DND-41 (cell line): ENCODE results near the gene PDCD1LG2.
"Not testable (repeated sequence)": the region's sequence is repeated elsewhere in the genome, so short reads cannot be mapped to it uniquely, and the experiment has no call there.

Experiments
- ATAC-seq: fragments of 200-7000 bp; cut with Tn5 transposase; 3 replicates; pipeline ENCODE4 v1.9.1; 2021; ENCODE audit warnings: low read depth; ENCODE audit not compliant: insufficient read depth
- DNase-seq: peaks from one replicate; pipeline ENCODE4 v3.0.0-alpha.2; 2020
- H2AFZ ChIP-seq: 2 replicates; pipeline ENCODE4 v1.6.0; 2012; ENCODE audit warnings: low read depth, low read length
- H3K27ac ChIP-seq: 2 replicates; pipeline ENCODE4 v1.5.1; 2012; ENCODE audit warnings: low read length, inconsistent platforms
- H3K27me3 ChIP-seq: fragments of 200-600 bp; sonication (generic); 2 replicates; pipeline ENCODE4 v1.6.0; 2012; ENCODE audit warnings: low read length, mild to moderate bottlenecking, inconsistent platforms; ENCODE audit not compliant: insufficient read depth, poor library complexity
- H3K36me3 ChIP-seq: 2 replicates; pipeline ENCODE4 v1.5.1; 2012; ENCODE audit warnings: low read length, inconsistent platforms; ENCODE audit not compliant: insufficient read depth
- H3K4me1 ChIP-seq: 2 replicates; pipeline ENCODE4 v1.5.1; 2012; ENCODE audit warnings: mild to moderate bottlenecking, low read length; ENCODE audit not compliant: insufficient read depth
- H3K4me2 ChIP-seq: 2 replicates; pipeline ENCODE4 v1.6.0; 2012; ENCODE audit warnings: mild to moderate bottlenecking, moderate library complexity, low read length, inconsistent platforms; ENCODE audit not compliant: insufficient read depth
- H3K4me3 ChIP-seq, 2 experiments: fragments of 200-600 bp in 1 of 2; shearing (Covaris generic) in 1 of 2; 2 replicates each; pipeline ENCODE4 v1.5.1; 2012 to 2016; ENCODE audit warnings: inconsistent platforms in 2 of 2, low read length in 2 of 2, mild to moderate bottlenecking in 2 of 2, low read depth in 1 of 2, moderate library complexity in 1 of 2
- H3K79me2 ChIP-seq: 2 replicates; pipeline ENCODE4 v1.6.0; 2012; ENCODE audit warnings: low read length, inconsistent platforms; ENCODE audit not compliant: insufficient read depth
- H3K9ac ChIP-seq: 2 replicates; pipeline ENCODE4 v1.6.0; 2012; ENCODE audit warnings: low read depth, mild to moderate bottlenecking, inconsistent platforms, low read length, moderate library complexity
- H3K9me3 ChIP-seq: 2 replicates; pipeline ENCODE4 v1.5.1; 2012; ENCODE audit warnings: low read length, moderate library complexity, mild to moderate bottlenecking, inconsistent platforms; ENCODE audit not compliant: insufficient read depth, severe bottlenecking
- H4K20me1 ChIP-seq: 2 replicates; pipeline ENCODE4 v1.6.0; 2012; ENCODE audit warnings: low read length; ENCODE audit not compliant: insufficient read depth
- CTCF ChIP-seq: IDR thresholded peaks from 2 replicates; pipeline ENCODE4 v1.5.1; 2012; ENCODE audit warnings: borderline replicate concordance, low read length, moderate library complexity, mild to moderate bottlenecking; ENCODE audit not compliant: poor library complexity, severe bottlenecking; ENCODE audit errors: extremely low read depth
- EZH2 ChIP-seq: IDR thresholded peaks from 3 replicates; pipeline ENCODE4 v1.6.1; 2012; ENCODE audit warnings: borderline replicate concordance, low read depth, mild to moderate bottlenecking, moderate library complexity, low read length, inconsistent platforms; ENCODE audit not compliant: severe bottlenecking

Gene PDCD1LG2

DNA sequence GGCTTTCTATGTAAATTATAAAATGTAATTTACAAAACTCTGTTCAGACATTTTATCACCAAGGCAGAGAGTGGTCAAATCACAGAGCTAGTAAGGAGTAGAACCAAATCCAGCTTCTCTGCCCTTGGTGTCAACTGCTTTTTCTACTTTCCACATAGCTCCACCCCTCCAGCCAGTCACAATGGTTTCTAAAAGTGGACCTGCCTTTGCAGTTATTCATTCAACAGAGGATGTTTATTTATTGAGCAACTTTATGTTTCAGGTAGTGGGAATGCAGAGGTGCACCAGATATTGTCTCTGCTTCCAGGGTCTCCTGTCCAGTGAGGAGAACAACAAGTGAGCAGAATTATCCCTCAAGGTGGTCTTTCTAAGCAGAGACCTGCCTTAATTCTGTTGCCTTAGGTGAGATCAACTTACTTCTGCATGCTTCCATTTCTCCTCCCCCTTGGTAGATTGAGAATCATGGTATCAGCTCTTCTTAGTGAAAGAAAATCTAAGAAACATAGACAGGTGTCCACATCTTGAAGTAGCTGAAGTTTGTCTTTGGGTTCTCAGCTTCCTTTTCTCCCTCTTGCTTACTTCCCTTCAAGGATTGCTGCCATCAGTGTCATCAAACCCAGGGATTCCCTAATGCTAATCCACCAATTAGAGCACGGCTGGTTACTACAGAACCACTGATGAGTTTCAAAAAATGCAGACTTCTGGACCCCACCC is 17.2 kb upstream of the PDCD1LG2 start:
- DNase-seq = no peak
- H3K4me3 ChIP-seq = no peak overlapping the region

DNA sequence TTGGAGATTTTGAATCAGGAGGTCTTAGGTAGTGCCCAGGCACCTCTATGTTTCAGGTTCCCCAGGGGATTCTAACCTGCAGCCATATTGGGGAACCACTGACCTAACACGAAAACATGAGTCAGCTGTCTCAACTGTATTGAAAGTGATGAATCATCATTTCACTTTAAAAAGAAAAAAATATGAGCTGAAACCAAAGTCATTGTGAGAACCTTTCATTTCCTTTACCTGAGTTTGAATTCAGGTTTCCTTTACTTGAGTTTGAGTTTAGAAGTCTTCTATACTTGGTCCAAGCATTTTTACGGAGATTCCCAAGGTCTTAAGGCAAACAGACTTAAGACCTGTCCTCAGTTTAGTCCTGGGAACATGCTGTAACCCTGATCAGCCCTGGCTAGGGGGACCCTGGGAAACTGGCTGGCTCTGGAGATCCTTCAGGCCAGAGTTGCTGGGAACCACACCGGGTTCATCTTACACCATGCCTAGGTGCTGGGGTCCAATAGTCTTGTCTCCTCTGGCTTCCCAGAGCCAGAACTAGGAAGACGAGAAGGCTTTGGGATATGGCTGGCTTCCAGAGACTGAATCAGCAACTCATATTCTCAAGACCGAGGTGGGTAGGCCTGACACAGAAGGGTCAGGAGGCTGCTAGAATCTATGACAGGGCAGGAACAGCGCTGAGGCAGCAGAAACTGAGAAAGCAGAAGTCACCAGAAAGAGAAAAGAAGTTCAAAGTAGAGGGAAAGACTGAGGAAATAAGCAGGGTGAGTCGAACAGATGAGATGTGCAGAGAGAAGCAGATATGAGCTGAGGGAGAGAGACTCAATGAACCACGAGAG is 16.4 kb upstream of the PDCD1LG2 start:
- no peak for ATAC-seq
- Histone ChIP-seq H3K4me1 (no peaks in the 10 kb centered on the region), H4K20me1 (no peaks in the 10 kb centered on the region), H3K4me2 (no peak overlapping the region), H3K9ac (no peak overlapping the region), H3K4me3 (no peak overlapping the region), H3K9me3 (no peaks in the 10 kb centered on the region), H3K27ac (no peak overlapping the region), H3K36me3 (no peaks in the 10 kb centered on the region), H3K27me3 (no peaks in the 10 kb centered on the region), H2AFZ (no peak overlapping the region), H3K79me2 (no peaks in the 10 kb centered on the region)
- DNase-seq = no peak
- TF ChIP-seq EZH2 (no peak), CTCF (no peak)

More for the DNA sequence above, 17.2 kb upstream of the PDCD1LG2 start:
- Histone ChIP-seq H3K36me3 (no peaks in the 10 kb centered on the region), H2AFZ (no peak overlapping the region), H3K9ac (no peak overlapping the region), H3K27me3 (no peaks in the 10 kb centered on the region), H4K20me1 (no peaks in the 10 kb centered on the region), H3K79me2 (no peaks in the 10 kb centered on the region), H3K4me1 (no peaks in the 10 kb centered on the region), H3K27ac (no peak overlapping the region), H3K4me2 (no peak overlapping the region), H3K9me3 (no peaks in the 10 kb centered on the region)
- TF ChIP-seq CTCF (no peak), EZH2 (no peak)
- ATAC-seq = no peak

DNA sequence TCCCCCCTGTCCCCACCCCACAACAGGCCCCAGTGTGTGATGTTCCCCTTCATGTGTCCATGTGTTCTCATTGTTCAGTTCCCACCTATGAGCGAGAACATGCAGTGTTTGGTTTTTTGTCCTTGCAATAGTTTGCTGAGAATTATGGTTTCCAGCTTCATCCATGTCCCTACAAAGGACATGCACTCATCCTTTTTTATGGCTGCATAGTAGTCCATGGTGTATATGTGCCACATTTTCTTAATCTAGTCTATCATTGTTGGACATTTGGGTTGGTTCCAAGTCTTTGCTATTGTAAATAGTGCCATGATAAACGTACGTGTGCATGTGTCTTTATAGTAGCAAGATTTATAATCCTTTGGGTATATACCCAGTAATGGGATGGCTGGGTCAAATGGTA is 15.6 kb upstream of the PDCD1LG2 start:
- not testable (repeated sequence) for H3K4me2 ChIP-seq, H3K9me3 ChIP-seq, H2AFZ ChIP-seq, H3K79me2 ChIP-seq, H3K27me3 ChIP-seq, ATAC-seq, H3K36me3 ChIP-seq, H3K9ac ChIP-seq, H3K4me1 ChIP-seq, DNase-seq, H4K20me1 ChIP-seq, H3K4me3 ChIP-seq, H3K27ac ChIP-seq

GRCh38 chr9:5499157-5499556 is 11.2 kb upstream of the PDCD1LG2 start:
- Histone ChIP-seq H2AFZ (no peak overlapping the region), H4K20me1 (no peaks in the 10 kb centered on the region), H3K9ac (no peak overlapping the region), H3K36me3 (no peaks in the 10 kb centered on the region), H3K4me3 (no peak overlapping the region), H3K4me1 (no peaks in the 10 kb centered on the region), H3K9me3 (no peaks in the 10 kb centered on the region), H3K4me2 (no peak overlapping the region), H3K27me3 (no peaks in the 10 kb centered on the region), H3K79me2 (no peaks in the 10 kb centered on the region), H3K27ac (no peak overlapping the region)
- ATAC-seq = no peak
- DNase-seq = no peak
- TF ChIP-seq CTCF = no peak
- TF ChIP-seq EZH2 = no peak
